HG03460 (cell line): ENCODE results near the gene DBN1.

Source experiments
- ATAC-seq: cut with Tn5 transposase; IDR thresholded peaks from one replicate; pipeline ENCODE4 v1.9.1; 2021; ENCODE audit not compliant: unreplicated experiment

The DBN1 gene

DNA sequence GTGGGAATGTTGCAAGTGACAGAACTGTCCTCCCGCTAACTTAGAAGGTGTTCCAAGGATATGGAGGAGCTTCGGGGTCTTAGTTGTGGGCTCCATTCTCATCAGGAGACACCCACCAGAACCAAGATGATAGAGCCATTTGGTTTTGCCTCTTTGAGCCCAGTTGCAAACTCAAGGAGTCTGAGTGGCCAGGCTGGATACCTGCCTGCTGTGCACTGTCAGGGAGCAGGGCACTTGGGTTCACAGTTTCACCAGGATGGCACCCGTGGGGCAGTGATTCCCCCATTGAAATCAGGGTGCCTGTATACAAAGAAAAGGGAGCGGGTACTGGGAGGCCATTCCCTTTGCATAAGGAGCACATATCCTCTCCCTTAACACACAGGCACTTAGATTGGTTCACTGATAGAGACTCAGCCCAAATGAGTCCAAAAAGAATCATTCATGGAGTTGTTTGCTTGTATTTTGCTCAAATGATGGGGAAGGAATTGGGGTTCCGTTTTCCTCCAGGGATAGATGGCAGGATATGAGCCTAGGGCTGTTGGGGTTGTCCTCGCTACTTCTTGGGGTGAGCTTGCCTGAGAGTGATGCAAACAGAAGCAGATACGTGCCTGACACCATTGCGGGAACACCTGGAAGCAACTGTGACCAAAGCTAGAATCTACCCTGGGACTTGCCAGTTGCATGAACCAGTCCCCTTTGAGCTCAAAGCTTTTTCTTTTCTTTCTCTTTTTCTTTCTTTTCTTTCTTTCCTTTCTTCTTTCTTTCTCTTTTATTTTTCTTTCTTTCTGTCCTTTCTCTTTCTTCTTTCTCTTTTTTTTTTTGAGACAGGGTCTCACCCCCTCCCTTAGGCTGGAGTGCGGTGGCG is 28.1 kb downstream of the DBN1 start:
- no peak for ATAC-seq

GRCh38 chr5:177444106-177445051 is 29.1 kb downstream of the DBN1 start:
- ATAC-seq = no peak

DNA sequence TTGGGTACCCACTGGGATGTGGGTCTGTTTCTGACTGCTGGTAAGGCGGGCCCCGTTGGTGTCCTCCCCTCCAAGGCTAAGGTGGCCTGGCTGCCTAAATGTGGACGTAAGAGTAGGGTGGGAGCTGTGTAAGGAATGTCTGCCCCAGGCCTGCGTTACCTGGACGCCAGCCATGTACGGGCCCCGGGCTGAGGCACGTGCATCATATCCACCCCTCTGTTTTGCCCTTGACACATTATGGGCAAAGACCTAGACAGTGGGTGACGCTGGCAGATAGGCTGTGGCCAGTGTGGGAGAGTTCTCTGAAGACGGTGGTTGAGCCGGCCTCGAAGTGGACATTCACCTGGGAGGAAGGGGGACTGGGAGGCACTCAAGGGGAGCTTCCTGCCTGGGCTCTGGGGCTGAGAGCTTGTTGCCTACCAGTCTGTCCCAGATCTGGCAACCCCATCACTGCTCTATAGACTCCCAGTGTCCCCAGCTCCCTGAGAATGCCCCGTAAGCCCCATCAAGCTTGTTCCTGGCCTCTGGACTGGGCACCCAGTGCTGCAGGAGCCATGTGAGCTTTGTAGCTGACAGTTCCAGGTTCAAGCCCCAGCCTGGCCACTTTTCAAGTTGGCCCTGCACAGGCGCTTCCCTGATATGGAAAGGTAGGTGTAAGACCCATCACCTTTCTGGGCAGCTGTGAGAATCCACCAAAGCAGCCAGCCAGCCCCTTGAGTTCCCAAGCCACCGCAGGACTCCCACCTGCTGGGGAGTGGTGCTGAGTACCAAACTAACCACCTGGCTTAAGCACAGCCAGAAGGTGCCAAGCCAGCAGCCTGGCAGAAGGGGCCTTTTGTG is 30.1 kb downstream of the DBN1 start:
- no peak for ATAC-seq

- ATAC-seq = no peak
Measured at GRCh38 chr5:177442066-177442826, 31.2 kb downstream of the DBN1 start.

DNA sequence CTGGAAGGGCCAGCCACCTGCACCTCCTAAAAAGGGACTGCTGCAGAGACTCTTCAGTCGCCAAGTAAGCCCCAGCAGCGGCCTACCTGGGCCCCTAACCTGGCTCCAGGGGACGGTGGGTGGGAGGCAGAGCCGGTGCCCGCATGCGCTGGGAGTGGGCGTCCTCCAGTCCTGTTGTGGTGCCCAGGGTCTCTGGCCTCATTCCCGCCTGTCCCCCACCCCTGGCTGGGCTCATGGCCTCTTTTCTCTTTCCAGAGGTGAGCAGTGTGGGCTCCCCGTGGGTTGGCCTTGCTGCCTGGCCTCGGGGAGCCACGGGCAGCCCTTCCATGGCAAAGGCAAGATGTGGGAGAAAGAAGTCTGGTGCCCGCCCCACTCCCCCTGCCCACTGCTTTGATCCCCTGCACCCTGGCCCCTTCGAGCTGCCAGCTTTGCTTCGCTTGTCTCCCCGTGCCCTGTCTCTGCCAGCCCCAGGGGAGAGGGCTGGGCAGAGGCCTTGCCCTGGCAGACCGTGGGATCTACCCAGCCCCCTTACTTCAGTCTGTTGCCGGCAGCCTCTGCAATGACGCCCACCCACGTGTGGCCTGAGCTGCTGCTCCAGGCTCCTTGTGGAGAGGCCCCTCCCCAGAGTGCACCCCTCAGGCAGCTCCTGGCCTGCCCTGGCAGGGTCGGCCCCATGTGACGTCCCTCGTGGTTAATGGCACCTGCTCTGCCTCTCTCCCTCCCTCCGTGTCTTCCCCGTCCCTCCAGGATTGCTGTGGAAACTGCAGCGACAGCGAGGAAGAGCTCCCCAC is 32.2 kb downstream of the DBN1 start:
- no peak for ATAC-seq

GRCh38 chr5:177440211-177440989 is 33.0 kb downstream of the DBN1 start:
- no peak for ATAC-seq

DNA sequence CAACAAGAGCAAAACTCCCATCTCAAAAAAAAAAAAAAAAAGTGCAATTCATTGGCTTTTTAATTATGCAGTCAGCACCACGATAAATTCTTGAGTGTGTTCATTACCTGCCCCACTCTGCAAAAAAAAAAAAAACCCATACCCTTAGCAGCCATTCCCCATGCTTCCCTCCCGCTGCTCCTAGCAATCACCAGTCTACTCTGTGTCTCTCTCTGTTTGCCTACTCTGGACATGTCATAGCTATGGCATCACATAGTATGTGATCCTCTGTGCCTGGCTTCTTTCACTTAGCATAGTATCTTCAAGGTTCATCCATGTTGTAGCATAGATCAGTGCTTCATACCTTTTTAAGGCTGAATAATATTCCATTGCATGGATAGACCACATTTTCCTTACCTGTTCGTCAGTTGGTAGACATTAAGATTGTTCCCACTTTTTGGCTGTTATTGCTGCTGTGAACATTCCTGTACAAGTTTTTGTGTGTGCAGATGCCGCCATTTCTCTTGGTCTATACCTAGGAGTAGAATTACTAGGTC is 33.8 kb downstream of the DBN1 start:
- ATAC-seq = no peak

- ATAC-seq = no peak
Measured at GRCh38 chr5:177438468-177438867, 35.0 kb downstream of the DBN1 start.

DNA sequence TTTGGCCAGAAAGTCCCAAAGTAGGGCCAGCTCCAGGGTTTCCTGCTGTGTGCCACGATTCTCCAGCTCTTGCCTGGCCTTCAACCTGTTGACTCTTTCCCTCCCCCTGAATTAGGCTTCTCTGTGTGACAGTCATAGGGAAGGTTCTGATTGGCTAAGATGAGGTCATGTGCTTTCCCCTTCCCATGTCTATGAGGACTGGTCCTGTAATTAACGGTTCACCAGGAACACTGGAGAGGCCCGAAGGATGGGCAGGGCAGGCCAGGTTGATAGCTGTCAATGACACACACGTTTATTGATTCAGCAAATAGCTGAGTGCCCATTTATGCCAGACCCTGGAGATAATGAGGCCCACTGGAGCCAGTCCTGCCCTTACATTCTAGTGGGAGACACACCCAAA is 35.8 kb downstream of the DBN1 start:
- no peak for ATAC-seq

GRCh38 chr5:177435847-177436536 is 37.4 kb downstream of the DBN1 start:
- no peak for ATAC-seq

DNA sequence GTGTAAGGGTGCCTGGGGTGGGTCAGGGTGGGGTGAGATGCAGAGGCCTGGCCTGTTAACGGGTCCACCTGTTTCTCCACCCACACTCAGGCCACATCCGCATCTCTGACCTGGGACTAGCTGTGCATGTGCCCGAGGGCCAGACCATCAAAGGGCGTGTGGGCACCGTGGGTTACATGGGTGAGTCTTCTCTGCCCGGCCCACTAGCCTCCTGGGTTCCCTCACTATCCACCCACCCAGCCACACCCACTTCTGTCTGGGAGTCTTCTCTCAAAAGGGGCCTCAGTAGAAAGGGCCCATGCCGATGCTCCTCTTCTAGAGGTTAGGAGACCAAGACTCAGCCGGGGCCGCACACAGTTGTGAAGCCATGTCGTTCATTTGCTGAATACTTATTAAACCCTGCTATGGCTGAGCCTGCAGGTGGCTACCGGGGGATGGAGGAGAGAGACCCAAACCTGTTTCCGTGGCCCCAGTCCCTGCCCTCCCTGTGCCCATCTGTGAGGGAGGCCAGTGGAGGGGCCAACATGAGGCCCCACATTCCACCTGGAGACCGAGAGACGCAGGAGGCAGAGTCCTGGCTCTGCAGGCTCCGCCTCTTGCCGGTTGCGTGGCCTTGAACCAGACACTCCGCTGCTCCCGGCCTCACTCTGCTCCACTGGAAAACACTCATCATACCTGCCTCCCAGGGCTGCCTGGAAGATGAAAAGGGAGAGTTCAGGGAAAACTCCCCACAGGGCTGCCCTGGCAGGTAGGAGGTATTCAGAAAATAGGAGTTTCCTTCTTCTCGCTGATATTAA is 38.3 kb downstream of the DBN1 start:
- ATAC-seq = no peak

- ATAC-seq = no peak
Measured at GRCh38 chr5:177434437-177434836, 39.0 kb downstream of the DBN1 start.

GRCh38 chr5:177433658-177434217 is 39.7 kb downstream of the DBN1 start:
- ATAC-seq = no peak

GRCh38 chr5:177432839-177433657 is 40.4 kb downstream of the DBN1 start:
- ATAC-seq = no peak

DNA sequence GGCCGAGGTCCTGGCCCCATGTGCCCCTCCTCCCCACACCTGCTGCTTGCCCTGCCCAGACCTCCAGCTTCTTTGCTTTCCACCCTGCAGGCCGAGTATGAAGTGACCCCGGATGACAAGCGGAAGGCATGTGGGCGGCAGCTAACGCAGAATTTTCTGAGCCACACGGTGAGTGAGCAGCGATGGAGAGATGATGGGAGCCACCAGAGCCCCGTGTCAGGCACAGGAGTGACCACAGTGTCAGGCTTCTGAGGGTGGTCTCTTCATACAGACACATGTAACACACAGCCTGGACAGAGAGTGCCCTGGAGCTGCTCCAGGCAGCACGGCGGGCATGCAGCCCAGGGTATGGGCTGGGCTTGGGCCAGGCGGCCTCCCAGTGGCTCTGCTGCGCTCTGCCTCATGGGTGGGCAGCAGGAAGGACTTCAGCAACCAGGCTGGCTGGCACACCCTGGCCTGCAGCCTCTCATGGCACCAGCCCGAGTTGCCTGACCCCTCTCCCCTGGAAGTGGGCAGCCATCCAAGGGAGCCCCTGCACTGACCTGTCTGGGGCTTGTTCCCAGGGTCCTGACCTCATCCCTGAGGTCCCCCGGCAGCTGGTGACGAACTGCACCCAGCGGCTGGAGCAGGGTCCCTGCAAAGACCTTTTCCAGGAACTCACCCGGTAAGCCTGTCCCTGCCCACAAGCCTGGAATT is 41.1 kb downstream of the DBN1 start:
- no peak for ATAC-seq
